Kidney epithelial cell (primary cell): Measurements from ENCODE around the gene DGKI. TPM values are rescaled to one million over a fixed set of nuclear protein-coding genes. Genes with fewer than 3 reads are reported as not detected.

ENCODE experiments used
- DNase-seq: peaks from one replicate; pipeline ENCODE4 v3.0.0-alpha.2; 2010; ENCODE audit warnings: low read depth
- H3K27me3 ChIP-seq: 2 replicates; pipeline ENCODE4 v1.6.0; 2011; ENCODE audit warnings: low read length; ENCODE audit not compliant: control insufficient read depth, insufficient read depth
- H3K36me3 ChIP-seq: 2 replicates; pipeline ENCODE4 v1.5.1; 2011; ENCODE audit warnings: low read length; ENCODE audit not compliant: control insufficient read depth, insufficient read depth
- H3K4me3 ChIP-seq: 2 replicates; pipeline ENCODE4 v1.5.1; 2011; ENCODE audit warnings: low read depth, mild to moderate bottlenecking, control low read depth, low read length
- CTCF ChIP-seq: IDR thresholded peaks from 2 replicates; pipeline ENCODE4 v1.5.1; 2011; ENCODE audit warnings: mild to moderate bottlenecking, moderate library complexity, low read length, control low read depth, inconsistent platforms; ENCODE audit not compliant: insufficient read depth, poor library complexity, severe bottlenecking
- total RNA-seq: library from RNA; depleted of rRNA; stranded (reverse); fragments of >200 nt; gene quantifications from 2 replicates; pipeline ENCODE4 v1.2.3, GENCODE V29; 2015

The DGKI gene
- total RNA-seq, 1 donor from 2014 or later = 3.5 TPM

- TF ChIP-seq CTCF = no peak
- no peak for DNase-seq
- Histone ChIP-seq H3K4me3 (no peak overlapping the region), H3K36me3 (no peaks in the 10 kb centered on the region), H3K27me3 (no peaks in the 10 kb centered on the region)
Observed at GRCh38 chr7:137853053-137853452, 6.3 kb upstream of the DGKI start.

- no peak for TF ChIP-seq CTCF
- H3K36me3 ChIP-seq = no peaks in the 10 kb centered on the region
- H3K4me3 ChIP-seq = no peak overlapping the region
- DNase-seq = no peak
- peaks cover 4% of the 10 kb centered on the region for H3K27me3 ChIP-seq
Observed at GRCh38 chr7:137852108-137852507, 5.3 kb upstream of the DGKI start.

GRCh38 chr7:137850972-137851945, 4.5 kb upstream of the DGKI start:
- H3K36me3 ChIP-seq = no peaks in the 10 kb centered on the region
- no peak for DNase-seq

DNA sequence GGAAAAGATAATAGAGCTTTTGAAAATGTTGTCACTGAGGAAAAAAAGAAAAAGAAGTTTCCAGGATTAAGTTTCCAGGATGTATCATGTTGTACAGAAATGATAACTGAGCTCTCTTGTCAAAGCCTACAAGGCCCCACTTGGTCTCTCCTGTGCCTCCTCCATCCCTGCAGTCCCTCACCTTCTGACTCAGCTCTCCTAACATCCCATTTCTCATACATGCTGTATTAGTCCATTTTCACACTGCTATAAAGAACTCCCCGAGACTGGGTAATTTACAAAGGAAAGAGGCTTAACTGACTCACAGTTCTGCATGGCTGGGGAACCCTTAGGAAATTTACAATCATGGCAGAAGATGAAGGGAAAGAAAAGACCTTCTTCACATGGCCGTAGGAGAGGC, 3.8 kb upstream of the DGKI start:
- no peak for TF ChIP-seq CTCF
- DNase-seq = no peak
- no peaks in the 10 kb centered on the region for H3K36me3 ChIP-seq
- H3K27me3 ChIP-seq = peaks cover 15% of the 10 kb centered on the region
- no peak overlapping the region for H3K4me3 ChIP-seq

More at GRCh38 chr7:137850972-137851945, 4.5 kb upstream of the DGKI start:
- Histone ChIP-seq H3K4me3 (no peak overlapping the region), H3K27me3 (peaks cover 10% of the 10 kb centered on the region)
- no peak for TF ChIP-seq CTCF

GRCh38 chr7:137848095-137848494, 1.3 kb upstream of the DGKI start:
- no peaks in the 10 kb centered on the region for H3K36me3 ChIP-seq
- no peak overlapping the region for H3K4me3 ChIP-seq
- H3K27me3 ChIP-seq = peaks cover 18% of the 10 kb centered on the region
- TF ChIP-seq CTCF = no peak
- no peak for DNase-seq
